Nephron progenitor cell (in vitro differentiated cells): Measurements from ENCODE around the gene IL12RB2.
"Not testable (repeated sequence)": the region's sequence is repeated elsewhere in the genome, so short reads cannot be mapped to it uniquely, and the experiment has no call there.

ENCODE experiments used
- DNase-seq: peaks from one replicate; pipeline ENCODE4 v3.0.0; 2021
- H3K27ac Mint-ChIP-seq: 2 replicates; pipeline ENCODE4 v1.8.0; 2021; ENCODE audit warnings: mild to moderate bottlenecking, moderate library complexity, mixed read lengths
- H3K27me3 Mint-ChIP-seq: 2 replicates; pipeline ENCODE4 v1.8.0; 2021; ENCODE audit warnings: mild to moderate bottlenecking, low read depth, mixed read lengths; ENCODE audit not compliant: poor library complexity
- H3K36me3 Mint-ChIP-seq: 2 replicates; pipeline ENCODE4 v1.8.0; 2021; ENCODE audit warnings: low read depth, mixed read lengths
- H3K4me1 Mint-ChIP-seq: 2 replicates; pipeline ENCODE4 v1.8.0; 2021; ENCODE audit warnings: mixed read lengths
- H3K4me3 Mint-ChIP-seq: 2 replicates; pipeline ENCODE4 v1.8.0; 2021; ENCODE audit warnings: mild to moderate bottlenecking, moderate library complexity, mixed read lengths
- H3K9me3 Mint-ChIP-seq: 2 replicates; pipeline ENCODE4 v1.8.0; 2021; ENCODE audit warnings: mild to moderate bottlenecking, moderate library complexity, mixed read lengths
- TF ChIP-seq, protein P1 (sequence below): fragments of 200-600 bp; sonication (generic); IDR thresholded peaks from 2 replicates; pipeline ENCODE4 v1.5.0; 2021; ENCODE audit warnings: antibody characterized with exemption

Gene IL12RB2

DNA sequence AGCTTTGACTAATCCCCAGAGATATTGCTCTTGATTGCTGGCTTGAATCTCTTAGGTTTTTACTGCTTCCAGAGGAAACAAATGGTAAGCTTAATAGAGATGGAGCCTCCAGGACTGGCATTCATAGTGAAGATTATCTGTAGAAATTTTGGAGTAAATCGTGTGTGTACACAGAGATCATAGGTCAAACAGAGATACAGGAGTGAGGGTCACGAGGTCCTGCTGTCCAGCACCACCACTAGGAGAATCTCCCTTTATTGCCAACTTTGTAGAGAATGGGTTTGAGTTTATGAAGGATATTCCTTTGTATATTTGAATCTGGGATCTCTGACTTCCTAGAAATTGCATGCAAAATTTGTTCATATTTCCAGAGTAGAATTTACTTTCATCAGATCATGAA, 130.3 kb downstream of the IL12RB2 start:
- TF ChIP-seq, protein P1, sequence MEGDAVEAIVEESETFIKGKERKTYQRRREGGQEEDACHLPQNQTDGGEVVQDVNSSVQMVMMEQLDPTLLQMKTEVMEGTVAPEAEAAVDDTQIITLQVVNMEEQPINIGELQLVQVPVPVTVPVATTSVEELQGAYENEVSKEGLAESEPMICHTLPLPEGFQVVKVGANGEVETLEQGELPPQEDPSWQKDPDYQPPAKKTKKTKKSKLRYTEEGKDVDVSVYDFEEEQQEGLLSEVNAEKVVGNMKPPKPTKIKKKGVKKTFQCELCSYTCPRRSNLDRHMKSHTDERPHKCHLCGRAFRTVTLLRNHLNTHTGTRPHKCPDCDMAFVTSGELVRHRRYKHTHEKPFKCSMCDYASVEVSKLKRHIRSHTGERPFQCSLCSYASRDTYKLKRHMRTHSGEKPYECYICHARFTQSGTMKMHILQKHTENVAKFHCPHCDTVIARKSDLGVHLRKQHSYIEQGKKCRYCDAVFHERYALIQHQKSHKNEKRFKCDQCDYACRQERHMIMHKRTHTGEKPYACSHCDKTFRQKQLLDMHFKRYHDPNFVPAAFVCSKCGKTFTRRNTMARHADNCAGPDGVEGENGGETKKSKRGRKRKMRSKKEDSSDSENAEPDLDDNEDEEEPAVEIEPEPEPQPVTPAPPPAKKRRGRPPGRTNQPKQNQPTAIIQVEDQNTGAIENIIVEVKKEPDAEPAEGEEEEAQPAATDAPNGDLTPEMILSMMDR: no peak
- no peak overlapping the region for H3K4me3 Mint-ChIP-seq
- no peaks in the 10 kb centered on the region for H3K36me3 Mint-ChIP-seq

DNA sequence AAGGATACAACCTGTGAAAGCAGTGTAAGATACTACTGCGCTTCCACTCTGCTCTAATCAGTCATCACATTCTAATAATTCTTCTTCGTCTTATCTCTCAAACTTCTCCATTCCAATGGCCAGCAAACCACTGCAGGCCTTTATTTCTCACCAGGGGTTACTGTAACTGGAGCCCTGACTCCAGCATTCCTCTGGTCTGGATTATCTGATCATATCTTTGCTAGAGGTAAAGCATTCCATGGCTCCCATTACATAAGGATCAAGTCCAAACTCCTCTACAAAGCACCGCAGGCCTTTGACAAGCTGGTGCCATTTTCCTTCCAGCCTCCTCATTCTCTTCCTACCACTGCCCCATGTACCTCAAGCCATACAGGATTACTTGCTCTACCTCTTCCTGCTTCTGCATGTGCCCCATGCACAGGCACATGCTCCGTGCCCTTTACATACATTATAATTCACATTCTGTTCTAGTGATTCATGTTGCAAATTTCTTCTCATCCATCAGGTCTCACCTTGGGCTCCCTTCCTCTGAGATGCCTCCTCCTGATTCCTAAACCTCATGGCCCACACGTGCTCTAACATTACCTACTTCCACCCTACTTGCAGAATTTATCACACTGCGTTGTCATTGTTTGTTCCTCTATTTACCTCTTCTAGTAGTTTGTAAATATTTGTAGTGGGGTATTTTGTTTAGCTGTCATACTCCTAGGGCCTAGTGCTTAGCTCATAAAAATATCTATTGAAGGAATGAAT, 131.8 kb downstream of the IL12RB2 start:
- no peak for DNase-seq
- Mint-ChIP-seq H3K27ac (no peak overlapping the region), H3K9me3 (no peaks in the 10 kb centered on the region), H3K36me3 (no peaks in the 10 kb centered on the region), H3K4me3 (no peak overlapping the region), H3K4me1 (peaks cover 19% of the 10 kb centered on the region), H3K27me3 (no peaks in the 10 kb centered on the region)
- TF ChIP-seq, protein P1: no peak

More for the DNA sequence above, 130.3 kb downstream of the IL12RB2 start:
- Mint-ChIP-seq H3K9me3 (no peaks in the 10 kb centered on the region), H3K27me3 (no peaks in the 10 kb centered on the region), H3K4me1 (peaks cover 19% of the 10 kb centered on the region), H3K27ac (no peak overlapping the region)
- no peak for DNase-seq

DNA sequence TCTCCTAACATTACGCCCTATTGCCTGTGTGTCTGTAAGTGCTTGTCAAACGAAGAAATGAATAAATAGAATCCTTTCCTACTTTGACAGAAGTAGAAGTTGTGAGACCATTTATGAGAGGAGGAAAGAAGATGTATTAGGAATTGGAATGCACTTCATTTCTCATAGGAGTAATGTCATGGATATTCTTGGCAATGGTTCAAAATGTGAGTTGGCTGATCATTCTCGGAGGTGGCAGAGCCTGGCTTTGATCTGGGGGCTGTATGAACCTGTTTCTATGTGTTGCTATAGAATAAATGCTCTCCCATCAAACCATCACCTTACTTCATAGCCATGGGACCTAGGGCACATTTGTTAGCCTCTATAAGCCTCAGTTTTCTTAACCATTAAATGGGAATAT, 132.7 kb downstream of the IL12RB2 start:
- H3K9me3 Mint-ChIP-seq: no peaks in the 10 kb centered on the region
- H3K4me3 Mint-ChIP-seq: no peak overlapping the region

DNA sequence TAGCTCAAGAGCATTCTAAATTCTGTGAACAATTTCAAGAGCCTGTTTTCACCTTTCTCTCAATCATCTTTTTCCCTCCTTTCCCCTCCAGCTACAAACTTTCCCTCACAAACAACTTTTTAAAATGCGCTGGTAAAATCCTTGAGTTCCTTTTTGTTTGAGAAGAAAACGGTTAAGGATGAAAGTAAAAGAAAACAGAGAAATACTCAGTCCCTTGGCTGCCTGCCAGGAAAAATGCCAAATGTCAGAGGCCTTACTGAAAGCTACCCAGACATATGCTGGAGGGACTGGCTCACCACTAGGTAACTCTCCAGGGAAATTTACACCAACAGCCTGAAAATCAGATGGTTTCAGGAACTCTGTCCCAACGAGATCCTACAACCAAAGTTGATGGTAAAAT, 133.5 kb downstream of the IL12RB2 start:
- no peak overlapping the region for H3K27ac Mint-ChIP-seq
- H3K4me1 Mint-ChIP-seq: peaks cover 19% of the 10 kb centered on the region
- no peak overlapping the region for H3K4me3 Mint-ChIP-seq
- no peak for DNase-seq
- no peaks in the 10 kb centered on the region for H3K36me3 Mint-ChIP-seq
- TF ChIP-seq, protein P1: no peak
- no peaks in the 10 kb centered on the region for H3K9me3 Mint-ChIP-seq
- H3K27me3 Mint-ChIP-seq: peaks cover 4% of the 10 kb centered on the region

More for the DNA sequence above, 132.7 kb downstream of the IL12RB2 start:
- Mint-ChIP-seq H3K27ac (no peak overlapping the region), H3K36me3 (no peaks in the 10 kb centered on the region), H3K27me3 (peaks cover 3% of the 10 kb centered on the region), H3K4me1 (peaks cover 19% of the 10 kb centered on the region)
- TF ChIP-seq, protein P1: no peak
- DNase-seq: no peak

DNA sequence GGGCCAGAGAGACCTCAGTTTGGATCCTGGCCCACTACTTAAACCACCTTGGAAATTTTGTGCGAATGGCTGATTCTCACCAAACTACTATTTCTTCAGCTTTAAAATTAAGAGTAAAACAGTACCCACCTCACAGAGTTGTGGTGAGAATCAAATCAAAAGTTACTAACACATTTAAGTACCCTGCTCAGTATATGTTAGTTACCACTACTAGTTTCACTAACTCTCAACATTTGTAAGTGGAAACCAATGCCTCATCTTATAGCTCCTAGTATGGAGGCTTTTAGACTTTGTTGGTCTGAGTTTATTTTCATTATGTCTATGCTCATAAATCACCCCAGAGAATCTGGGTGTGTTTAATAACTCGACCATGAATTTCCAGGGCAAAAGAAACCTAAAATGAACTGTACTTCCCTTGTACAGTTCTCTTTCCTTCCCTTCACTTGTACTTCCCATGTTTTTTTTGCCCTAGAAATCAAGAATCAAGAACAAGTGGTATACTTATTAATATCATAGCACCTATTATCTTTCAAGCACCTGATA, 134.1 kb downstream of the IL12RB2 start:
- H3K27me3 Mint-ChIP-seq: peaks cover 4% of the 10 kb centered on the region
- H3K27ac Mint-ChIP-seq: peak overlapping the region; percentile 18
- H3K9me3 Mint-ChIP-seq: no peaks in the 10 kb centered on the region
- no peaks in the 10 kb centered on the region for H3K36me3 Mint-ChIP-seq
- H3K4me1 Mint-ChIP-seq: peaks cover 19% of the 10 kb centered on the region
- DNase-seq: no peak
- H3K4me3 Mint-ChIP-seq: no peak overlapping the region
- TF ChIP-seq, protein P1: no peak

DNA sequence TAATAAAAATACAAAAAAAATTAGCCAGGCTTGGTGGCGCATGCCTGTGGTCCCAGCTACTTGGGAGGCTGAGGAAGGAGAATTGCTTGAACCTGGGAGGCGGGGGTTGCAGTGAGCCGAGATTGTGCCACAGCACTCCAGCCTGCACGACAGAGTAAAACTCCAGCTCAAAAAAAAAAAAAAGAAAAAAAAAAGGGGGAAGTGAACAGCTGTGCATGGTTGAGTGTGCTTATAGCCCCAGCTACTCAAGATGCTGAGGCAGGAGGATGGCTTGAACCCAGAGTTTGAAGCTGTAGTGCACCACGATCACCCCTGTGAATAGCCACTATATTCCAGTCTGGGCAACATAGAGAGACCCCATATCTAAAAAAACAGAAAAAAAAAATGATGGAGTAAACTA, 138.3 kb downstream of the IL12RB2 start:
- not testable (repeated sequence) for DNase-seq, H3K9me3 Mint-ChIP-seq, H3K4me3 Mint-ChIP-seq, H3K27me3 Mint-ChIP-seq, H3K27ac Mint-ChIP-seq, H3K36me3 Mint-ChIP-seq
- H3K4me1 Mint-ChIP-seq: peaks cover 17% of the 10 kb centered on the region
